Panc1 (cell line): ENCODE data around the gene POLD2.

Experiments
- CTCF ChIP-seq: fragments of 450-650 bp; IDR thresholded peaks from 2 replicates; pipeline ENCODE4 v1.5.1; 2017; ENCODE audit warnings: mild to moderate bottlenecking
- POLR2AphosphoS5 ChIP-seq: IDR thresholded peaks from 2 replicates; pipeline ENCODE4 v1.6.1; 2012; ENCODE audit warnings: mild to moderate bottlenecking, low read depth, low read length, moderate library complexity

- TF ChIP-seq CTCF: no peak
- no peak for TF ChIP-seq POLR2AphosphoS5
Measured at GRCh38 chr7:44139311-44140010, 16.1 kb upstream of the POLD2 start.
